Heart left ventricle (tissue), 16 donors: ENCODE results near the gene OTOP1. TPM values are rescaled to one million over a fixed set of nuclear protein-coding genes. Genes with fewer than 3 reads are reported as not detected.
"Not testable (repeated sequence)": the region's sequence is repeated elsewhere in the genome, so short reads cannot be mapped to it uniquely, and the experiment has no call there.

Experiments used
- ATAC-seq, 4 donors: fragments of 200-7000 bp; cut with Tn5 transposase; one replicate each; pipeline ENCODE4 v1.9.1; 2020 to 2022; ENCODE audit warnings: moderate library complexity in 4 of 4, mild to moderate bottlenecking in 3 of 4, moderate number of reproducible peaks in 1 of 4
- DNase-seq, 5 donors: peaks; one replicate each; pipeline ENCODE4 v3.0.0-alpha.2; 2020
- H3K27ac ChIP-seq, 12 donors: fragments of 200-600 bp; sonication (generic) in 4 of 12; one replicate each; pipeline versions ENCODE4 v1.5.0 to v1.8.0; 2016 to 2022; ENCODE audit warnings: mild to moderate bottlenecking in 2 of 12
- H3K27me3 ChIP-seq, 9 donors: fragments of 200-600 bp; sonication (generic) in 2 of 9; one replicate each; pipeline versions ENCODE4 v1.5.1 to v1.8.0; 2016 to 2022; ENCODE audit warnings: mild to moderate bottlenecking in 3 of 9
- H3K36me3 ChIP-seq, 9 donors: fragments of 200-600 bp; sonication (generic) in 2 of 9; one replicate each; pipeline versions ENCODE4 v1.5.0 to v1.8.0; 2018 to 2022; ENCODE audit warnings: mild to moderate bottlenecking in 2 of 9
- H3K4me1 ChIP-seq, 12 donors: fragments of 200-600 bp; sonication (generic) in 4 of 12; one replicate each; pipeline versions ENCODE4 v1.5.0 to v1.8.0; 2016 to 2022; ENCODE audit warnings: mild to moderate bottlenecking in 3 of 12
- H3K4me3 ChIP-seq, 12 donors: fragments of 200-600 bp; sonication (generic) in 4 of 12; one replicate each; pipeline versions ENCODE4 v1.5.0 to v1.8.0; 2017 to 2022; ENCODE audit warnings: mild to moderate bottlenecking in 9 of 12, moderate library complexity in 4 of 12
- H3K9me3 ChIP-seq, 12 donors: fragments of 200-600 bp; sonication (generic) in 4 of 12; one replicate each; pipeline versions ENCODE4 v1.5.0 to v1.8.0; 2016 to 2022; ENCODE audit warnings: mild to moderate bottlenecking in 1 of 12
- POLR2A ChIP-seq, 2 donors: fragments of 450-650 bp; IDR thresholded peaks; one replicate each; pipeline ENCODE4 v1.6.1; 2017; ENCODE audit warnings: antibody characterized with exemption in 2 of 2, mild to moderate bottlenecking in 2 of 2, moderate library complexity in 2 of 2
- WGBS, 4 donors: extraction: QIAGEN DNeasy Blood & Tissue Kit in 2 of 4; methylation state at CpG; one replicate each; pipeline versions ENCODE4 v1.1.5 to v1.1.7; 2013 to 2018; 5-methylcytosine and 5-hydroxymethylcytosine counted together
- intact Hi-C, 10 donors: fragments of 100-400 bp; cut with DNase I; formaldehyde crosslinking; loops; one replicate each; pipeline versions ENCODE4 v1.11.1 to v1.14.2; 2022
- polyA plus RNA-seq, 2 donors: library from polyadenylated mRNA; stranded (reverse); fragments of 200-250 nt; gene quantifications; one replicate each; pipeline ENCODE4 v1.2.3, GENCODE V29; 2013
- total RNA-seq, 9 donors: library from RNA; depleted of rRNA in 2 of 9; stranded (reverse); fragments of >200 nt in 2 of 9; fragmentation: NEBNext Ultra II Directional in 3 of 9; extraction: Animal tissue kit (Norgen Biotek cat#: 25700) in 3 of 9; gene quantifications; one replicate each; pipeline versions ENCODE4 v1.1.0 to v1.2.4, GENCODE V29; 2016 to 2023
- TF ChIP-seq, protein P1 (sequence below), 12 donors: fragments of 200-600 bp; sonication (generic) in 4 of 12; IDR thresholded peaks; one replicate each; pipeline versions ENCODE4 v1.5.0 to v1.8.0; 2018 to 2022; ENCODE audit warnings: antibody characterized with exemption in 12 of 12, mild to moderate bottlenecking in 5 of 12
- donor health status: ischemic (EF 13 %, LVEDD 7.1; RV severe dilation, severe dysfunction).
- donor health status: healthy with polysubstance abuse.
- donor health status: DM: no; HTN: yes; CAD: no.
- donor health status: DM: no; HTN: no; CAD: no.
- donor health status: ischemic (EF 25% LVEDD 6.9; RV normal size, moderate dysfunction).
- donor health status: ischemic (EF 25% LVEDD 5.7; RV mildly dilated, moderate dysfunction).
- donor health status: healthy.
- donor health status: DM: yes; HTN: yes; CAD: no.
- donor health status: ischemic (EF 35%, LVEDD 5.7; RV mildly dilated, moderate dysfunction).
- donor health status: nonischemic (EF 11% LVEDD 7.7; RV severe dilation, severe dysfunction).
- donor health status: DM: yes; HTN: yes; CAD: no.
- donor health status: PGD.
- donor health status: ischemic (EF 29% LVEDD 5.4; RV normal size, mild dysfunction).
- donor health status: nonischemic (EF 23%, LVEDD 6.1; RV moderate dilation, normal function).

OTOP1 gene
- total and polyA plus RNA-seq, 11 donors = not detected

DNA sequence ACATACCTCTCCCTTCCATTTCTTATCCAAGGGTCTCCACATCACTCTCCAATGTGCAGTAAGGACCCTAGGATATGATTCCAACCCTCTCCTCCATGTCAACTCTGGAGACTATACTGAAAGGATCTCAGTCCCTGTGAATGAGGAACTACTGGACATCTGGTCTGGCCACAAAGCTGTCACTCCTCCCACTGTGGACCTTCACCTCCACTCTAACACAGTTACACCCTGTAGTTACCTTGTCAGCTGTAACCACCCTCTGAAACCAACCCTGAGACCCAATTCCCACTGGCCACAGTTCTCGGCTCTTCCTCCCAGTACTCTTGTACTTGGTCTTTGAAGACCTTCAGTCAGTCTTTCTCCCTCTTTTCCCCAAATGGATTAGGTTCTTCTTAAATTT, 18.4 kb upstream of the OTOP1 start:
- no peak overlapping the region for H3K27ac ChIP-seq
- no peaks in the 10 kb centered on the region for H3K27me3 ChIP-seq
- peaks cover 0 to 28% (median 17%) of the 10 kb centered on the region in 12 donors for H3K4me1 ChIP-seq
- no peak for DNase-seq
- intact Hi-C loops = loop anchor here in 3 of 10 donors (5.0 kb wide), 2 partner anchors 42 to 47 kb away; partner anchors contain the start of genes LYAR (in 1 of the 3) and ZBTB49 (in 1 of the 3)
- peaks cover 0 to 61% (median 57%) of the 10 kb centered on the region in 9 donors for H3K36me3 ChIP-seq
- TF ChIP-seq POLR2A (IDR thresholded peaks at IDR 0.05) = no peak
- TF ChIP-seq, protein P1, sequence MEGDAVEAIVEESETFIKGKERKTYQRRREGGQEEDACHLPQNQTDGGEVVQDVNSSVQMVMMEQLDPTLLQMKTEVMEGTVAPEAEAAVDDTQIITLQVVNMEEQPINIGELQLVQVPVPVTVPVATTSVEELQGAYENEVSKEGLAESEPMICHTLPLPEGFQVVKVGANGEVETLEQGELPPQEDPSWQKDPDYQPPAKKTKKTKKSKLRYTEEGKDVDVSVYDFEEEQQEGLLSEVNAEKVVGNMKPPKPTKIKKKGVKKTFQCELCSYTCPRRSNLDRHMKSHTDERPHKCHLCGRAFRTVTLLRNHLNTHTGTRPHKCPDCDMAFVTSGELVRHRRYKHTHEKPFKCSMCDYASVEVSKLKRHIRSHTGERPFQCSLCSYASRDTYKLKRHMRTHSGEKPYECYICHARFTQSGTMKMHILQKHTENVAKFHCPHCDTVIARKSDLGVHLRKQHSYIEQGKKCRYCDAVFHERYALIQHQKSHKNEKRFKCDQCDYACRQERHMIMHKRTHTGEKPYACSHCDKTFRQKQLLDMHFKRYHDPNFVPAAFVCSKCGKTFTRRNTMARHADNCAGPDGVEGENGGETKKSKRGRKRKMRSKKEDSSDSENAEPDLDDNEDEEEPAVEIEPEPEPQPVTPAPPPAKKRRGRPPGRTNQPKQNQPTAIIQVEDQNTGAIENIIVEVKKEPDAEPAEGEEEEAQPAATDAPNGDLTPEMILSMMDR (IDR thresholded peaks at IDR 0.05) = no peak
- 93 to 98% (median 95%) methylated on average over 1 of the region's 1 CpG for WGBS, 4 donors
- no peak overlapping the region for H3K4me3 ChIP-seq
- no peaks in the 10 kb centered on the region for H3K9me3 ChIP-seq
- ATAC-seq = no peak

DNA sequence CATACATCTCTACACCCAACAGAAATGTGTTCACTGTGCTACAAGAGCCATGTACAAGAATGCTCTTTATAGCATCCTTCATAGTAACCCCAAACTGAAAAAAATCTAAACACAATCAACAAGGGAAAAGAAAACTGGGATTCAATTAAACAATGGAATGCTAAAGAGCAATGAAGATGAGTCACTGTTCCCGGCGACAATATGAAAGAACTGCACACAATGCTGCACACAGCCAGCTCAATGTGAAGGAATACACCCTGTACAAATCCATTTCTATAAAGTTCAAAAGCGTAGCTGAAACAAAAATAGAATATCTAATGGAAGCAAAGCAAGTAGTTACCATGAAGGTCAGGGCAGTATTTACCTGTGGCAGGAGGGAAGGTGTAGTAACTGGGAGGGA, 12.8 kb upstream of the OTOP1 start:
- H3K4me1 ChIP-seq, H3K9me3 ChIP-seq, intact Hi-C loops, H3K27me3 ChIP-seq, H3K27ac ChIP-seq, DNase-seq, H3K4me3 ChIP-seq, ATAC-seq: not testable (repeated sequence)
- peaks cover 0 to 100% (median 89%) of the 10 kb centered on the region in 9 donors for H3K36me3 ChIP-seq
- WGBS, 4 donors = 90 to 94% (median 91%) methylated on average over 3 of the region's 3 CpGs

DNA sequence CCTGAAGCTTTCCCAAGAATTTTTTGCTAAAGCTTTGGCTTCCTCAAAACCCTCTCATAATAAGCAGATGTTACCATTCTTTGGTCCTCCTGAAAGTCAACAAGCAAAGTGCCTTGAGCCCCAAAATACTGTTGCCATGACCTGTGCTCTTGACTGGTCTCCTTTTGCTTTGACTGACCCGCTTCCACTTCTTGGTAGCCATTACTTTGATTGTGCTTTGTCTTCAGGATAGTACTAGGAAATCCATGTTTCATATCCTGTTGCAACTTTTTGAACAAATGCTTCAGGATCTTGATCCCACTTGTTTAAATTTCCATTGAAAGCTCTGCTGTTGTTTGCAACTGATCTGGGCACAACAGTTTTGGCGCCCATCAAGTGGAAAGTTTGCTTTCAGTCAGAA, 6.9 kb upstream of the OTOP1 start:
- Histone ChIP-seq H3K36me3 (peaks cover 0 to 41% (median 30%) of the 10 kb centered on the region in 9 donors), H3K27me3 (peaks cover 0 to 8% (median under 1%) of the 10 kb centered on the region in 9 donors), H3K4me1 (no peaks in the 10 kb centered on the region), H3K27ac (no peak overlapping the region), H3K9me3 (peaks cover 0 to 17% (median 10%) of the 10 kb centered on the region in 12 donors), H3K4me3 (no peak overlapping the region)
- DNase-seq (no peak), ATAC-seq (no peak)
- intact Hi-C loops = no loop called here
- WGBS, 4 donors = 93 to 100% (median 98%) methylated on average over 2 of the region's 2 CpGs
- TF ChIP-seq POLR2A (IDR thresholded peaks at IDR 0.05) = no peak

DNA sequence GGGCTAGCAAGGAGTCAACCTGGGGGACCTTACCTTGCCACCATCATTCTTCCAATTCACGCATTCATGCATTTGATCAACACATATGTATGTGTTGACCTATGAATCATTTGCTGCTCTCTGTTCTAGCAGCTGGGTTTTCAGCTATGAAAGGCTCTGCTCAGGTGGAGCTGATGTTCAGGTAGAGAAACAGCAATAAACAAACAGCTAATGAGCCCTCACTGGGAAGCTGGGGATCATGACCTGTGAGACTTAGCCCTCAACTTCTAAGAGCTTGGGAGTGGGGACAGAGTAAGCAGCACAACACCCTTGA, 1.6 kb upstream of the OTOP1 start:
- WGBS, 4 donors = 50 to 75% (median 69%) methylated on average over 1 of the region's 1 CpG
- Histone ChIP-seq H3K27ac (no peak overlapping the region), H3K4me1 (peaks cover 0 to 11% (median 0%) of the 10 kb centered on the region in 12 donors), H3K27me3 (peaks cover 11 to 57% (median 36%) of the 10 kb centered on the region in 9 donors), H3K4me3 (no peak overlapping the region), H3K9me3 (peaks cover 0 to 7% (median 3%) of the 10 kb centered on the region in 12 donors), H3K36me3 (no peaks in the 10 kb centered on the region)
- intact Hi-C loops = no loop called here
- DNase-seq = no peak
- ATAC-seq = no peak
- TF ChIP-seq POLR2A (IDR thresholded peaks at IDR 0.05) = no peak
- TF ChIP-seq, protein P1 (IDR thresholded peaks at IDR 0.05) = no peak

DNA sequence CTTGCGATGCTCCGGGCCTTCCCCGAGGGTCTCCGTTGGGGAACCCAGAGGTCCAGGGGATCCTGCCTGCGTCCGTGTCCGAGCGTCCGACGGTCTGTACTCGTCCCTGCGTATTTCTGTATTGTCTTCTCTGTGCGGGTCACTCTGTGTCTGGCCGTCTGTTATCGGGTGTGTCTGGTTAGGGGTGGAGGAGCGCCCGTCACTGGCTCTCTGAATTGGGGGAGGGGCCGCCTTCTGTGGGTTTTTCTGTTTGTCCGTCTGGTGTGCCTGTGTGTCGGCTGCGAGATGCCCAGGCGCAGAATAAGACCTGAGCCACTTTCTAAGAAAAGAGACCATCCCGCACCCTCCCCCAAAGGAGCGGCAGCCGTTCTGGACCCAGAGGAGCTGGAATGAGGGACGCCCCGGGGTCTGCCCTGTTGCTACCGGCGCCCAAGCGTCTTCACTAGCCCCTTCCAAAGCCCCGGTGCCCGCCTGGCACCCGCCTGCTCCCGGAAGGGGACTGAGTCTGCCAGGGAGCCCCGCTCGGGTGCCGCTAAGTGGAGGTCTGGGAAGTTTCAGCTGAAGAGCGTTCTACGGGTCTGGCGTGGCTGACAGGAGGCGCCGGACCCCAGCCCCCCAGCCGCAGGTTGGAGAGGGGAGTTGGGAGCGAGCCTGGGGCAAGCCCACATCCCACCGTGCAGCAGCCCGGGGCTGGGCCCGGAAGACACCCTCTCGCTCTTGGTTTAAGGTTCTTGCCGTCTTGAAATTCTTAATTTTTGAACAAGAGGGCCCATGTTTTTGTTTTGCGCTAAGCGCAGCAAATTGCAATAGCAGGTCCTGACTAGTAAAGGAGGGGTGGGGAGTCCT, 1.0 kb upstream of the OTOP1 start:
- ATAC-seq (no peak), DNase-seq (no peak)
- Histone ChIP-seq H3K36me3 (no peaks in the 10 kb centered on the region), H3K27me3 (peaks cover 11 to 61% (median 36%) of the 10 kb centered on the region in 9 donors), H3K27ac (no peak overlapping the region), H3K4me3 (no peak overlapping the region), H3K4me1 (peaks cover 0 to 11% (median 0%) of the 10 kb centered on the region in 12 donors), H3K9me3 (peaks cover 0 to 3% (median 0%) of the 10 kb centered on the region in 12 donors)
- intact Hi-C loops = no loop called here
- WGBS, 4 donors = 6 to 12% (median 10%) methylated on average over 28 to 51 of the region's 51 CpGs
- TF ChIP-seq, protein P1 (IDR thresholded peaks at IDR 0.05) = no peak
- TF ChIP-seq POLR2A (IDR thresholded peaks at IDR 0.05) = no peak
